ENCODE measurements around the gene LONP2.

GRCh38 chr16:48361012-48361411 lies 116.9 kb downstream of the LONP2 start:
- no peak for TF ChIP-seq NFXL1 (IDR thresholded peaks at IDR 0.05; ENCODE audit: borderline replicate concordance)
- TF ChIP-seq, protein P1, sequence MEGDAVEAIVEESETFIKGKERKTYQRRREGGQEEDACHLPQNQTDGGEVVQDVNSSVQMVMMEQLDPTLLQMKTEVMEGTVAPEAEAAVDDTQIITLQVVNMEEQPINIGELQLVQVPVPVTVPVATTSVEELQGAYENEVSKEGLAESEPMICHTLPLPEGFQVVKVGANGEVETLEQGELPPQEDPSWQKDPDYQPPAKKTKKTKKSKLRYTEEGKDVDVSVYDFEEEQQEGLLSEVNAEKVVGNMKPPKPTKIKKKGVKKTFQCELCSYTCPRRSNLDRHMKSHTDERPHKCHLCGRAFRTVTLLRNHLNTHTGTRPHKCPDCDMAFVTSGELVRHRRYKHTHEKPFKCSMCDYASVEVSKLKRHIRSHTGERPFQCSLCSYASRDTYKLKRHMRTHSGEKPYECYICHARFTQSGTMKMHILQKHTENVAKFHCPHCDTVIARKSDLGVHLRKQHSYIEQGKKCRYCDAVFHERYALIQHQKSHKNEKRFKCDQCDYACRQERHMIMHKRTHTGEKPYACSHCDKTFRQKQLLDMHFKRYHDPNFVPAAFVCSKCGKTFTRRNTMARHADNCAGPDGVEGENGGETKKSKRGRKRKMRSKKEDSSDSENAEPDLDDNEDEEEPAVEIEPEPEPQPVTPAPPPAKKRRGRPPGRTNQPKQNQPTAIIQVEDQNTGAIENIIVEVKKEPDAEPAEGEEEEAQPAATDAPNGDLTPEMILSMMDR (IDR thresholded peaks at IDR 0.05 in 2 of 3, conservative IDR thresholded peaks at IDR 0.05 in 1 of 3; ENCODE audit: control insufficient read depth in 2 of 3, extremely low read depth in 1 of 3, insufficient read depth in 1 of 3, low read depth in 3 of 3, low read length in 3 of 3), result no peak
- no peak for TF ChIP-seq MXI1 (IDR thresholded peaks at IDR 0.05; ENCODE audit: low read depth, low read length)
- TF ChIP-seq NFYA (IDR thresholded peaks at IDR 0.05; ENCODE audit: borderline replicate concordance, low read depth, low read length), result no peak
- TF ChIP-seq POLR2A (IDR thresholded peaks at IDR 0.05; ENCODE audit: low read depth, low read length), result no peak
- TF ChIP-seq FOS (IDR thresholded peaks at IDR 0.05; ENCODE audit: borderline replicate concordance, extremely low read depth, insufficient read length), result no peak
- TF ChIP-seq RFX5 (IDR thresholded peaks at IDR 0.05; ENCODE audit: low read depth, low read length), result no peak
- no peak for TF ChIP-seq HDAC2 (IDR thresholded peaks at IDR 0.05)
- TF ChIP-seq, protein P2, sequence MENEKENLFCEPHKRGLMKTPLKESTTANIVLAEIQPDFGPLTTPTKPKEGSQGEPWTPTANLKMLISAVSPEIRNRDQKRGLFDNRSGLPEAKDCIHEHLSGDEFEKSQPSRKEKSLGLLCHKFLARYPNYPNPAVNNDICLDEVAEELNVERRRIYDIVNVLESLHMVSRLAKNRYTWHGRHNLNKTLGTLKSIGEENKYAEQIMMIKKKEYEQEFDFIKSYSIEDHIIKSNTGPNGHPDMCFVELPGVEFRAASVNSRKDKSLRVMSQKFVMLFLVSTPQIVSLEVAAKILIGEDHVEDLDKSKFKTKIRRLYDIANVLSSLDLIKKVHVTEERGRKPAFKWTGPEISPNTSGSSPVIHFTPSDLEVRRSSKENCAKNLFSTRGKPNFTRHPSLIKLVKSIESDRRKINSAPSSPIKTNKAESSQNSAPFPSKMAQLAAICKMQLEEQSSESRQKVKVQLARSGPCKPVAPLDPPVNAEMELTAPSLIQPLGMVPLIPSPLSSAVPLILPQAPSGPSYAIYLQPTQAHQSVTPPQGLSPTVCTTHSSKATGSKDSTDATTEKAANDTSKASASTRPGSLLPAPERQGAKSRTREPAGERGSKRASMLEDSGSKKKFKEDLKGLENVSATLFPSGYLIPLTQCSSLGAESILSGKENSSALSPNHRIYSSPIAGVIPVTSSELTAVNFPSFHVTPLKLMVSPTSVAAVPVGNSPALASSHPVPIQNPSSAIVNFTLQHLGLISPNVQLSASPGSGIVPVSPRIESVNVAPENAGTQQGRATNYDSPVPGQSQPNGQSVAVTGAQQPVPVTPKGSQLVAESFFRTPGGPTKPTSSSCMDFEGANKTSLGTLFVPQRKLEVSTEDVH (IDR thresholded peaks at IDR 0.05; ENCODE audit: low read depth, partially characterized antibody), result no peak
- TF ChIP-seq, protein P3, sequence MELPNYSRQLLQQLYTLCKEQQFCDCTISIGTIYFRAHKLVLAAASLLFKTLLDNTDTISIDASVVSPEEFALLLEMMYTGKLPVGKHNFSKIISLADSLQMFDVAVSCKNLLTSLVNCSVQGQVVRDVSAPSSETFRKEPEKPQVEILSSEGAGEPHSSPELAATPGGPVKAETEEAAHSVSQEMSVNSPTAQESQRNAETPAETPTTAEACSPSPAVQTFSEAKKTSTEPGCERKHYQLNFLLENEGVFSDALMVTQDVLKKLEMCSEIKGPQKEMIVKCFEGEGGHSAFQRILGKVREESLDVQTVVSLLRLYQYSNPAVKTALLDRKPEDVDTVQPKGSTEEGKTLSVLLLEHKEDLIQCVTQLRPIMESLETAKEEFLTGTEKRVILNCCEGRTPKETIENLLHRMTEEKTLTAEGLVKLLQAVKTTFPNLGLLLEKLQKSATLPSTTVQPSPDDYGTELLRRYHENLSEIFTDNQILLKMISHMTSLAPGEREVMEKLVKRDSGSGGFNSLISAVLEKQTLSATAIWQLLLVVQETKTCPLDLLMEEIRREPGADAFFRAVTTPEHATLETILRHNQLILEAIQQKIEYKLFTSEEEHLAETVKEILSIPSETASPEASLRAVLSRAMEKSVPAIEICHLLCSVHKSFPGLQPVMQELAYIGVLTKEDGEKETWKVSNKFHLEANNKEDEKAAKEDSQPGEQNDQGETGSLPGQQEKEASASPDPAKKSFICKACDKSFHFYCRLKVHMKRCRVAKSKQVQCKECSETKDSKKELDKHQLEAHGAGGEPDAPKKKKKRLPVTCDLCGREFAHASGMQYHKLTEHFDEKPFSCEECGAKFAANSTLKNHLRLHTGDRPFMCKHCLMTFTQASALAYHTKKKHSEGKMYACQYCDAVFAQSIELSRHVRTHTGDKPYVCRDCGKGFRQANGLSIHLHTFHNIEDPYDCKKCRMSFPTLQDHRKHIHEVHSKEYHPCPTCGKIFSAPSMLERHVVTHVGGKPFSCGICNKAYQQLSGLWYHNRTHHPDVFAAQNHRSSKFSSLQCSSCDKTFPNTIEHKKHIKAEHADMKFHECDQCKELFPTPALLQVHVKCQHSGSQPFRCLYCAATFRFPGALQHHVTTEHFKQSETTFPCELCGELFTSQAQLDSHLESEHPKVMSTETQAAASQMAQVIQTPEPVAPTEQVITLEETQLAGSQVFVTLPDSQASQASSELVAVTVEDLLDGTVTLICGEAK (IDR thresholded peaks at IDR 0.05; ENCODE audit: borderline replicate concordance), result no peak
- no peak for TF ChIP-seq ZBTB33 (IDR thresholded peaks at IDR 0.05)
- no peak for TF ChIP-seq POLR2AphosphoS2 (IDR thresholded peaks at IDR 0.05; ENCODE audit: low read depth, low read length)
- no peak for TF ChIP-seq NR2C2 (IDR thresholded peaks at IDR 0.05; ENCODE audit: borderline replicate concordance, control insufficient read depth, insufficient read length, low read depth)
- no peak for TF ChIP-seq NRF1 (conservative IDR thresholded peaks at IDR 0.05; ENCODE audit: low read depth, low read length)
